Germinal center (tissue), 1 donor: ENCODE results near the gene SAPCD2.
"Not testable (repeated sequence)": the region's sequence is repeated elsewhere in the genome, so short reads cannot be mapped to it uniquely, and the experiment has no call there.

Experiments
- DNase-seq: peaks from one replicate; pipeline ENCODE4 v3.0.0; 2012; ENCODE audit warnings: mixed read lengths, low spot score

SAPCD2 gene

GRCh38 chr9:137046088-137046787, 24.1 kb downstream of the SAPCD2 start, which contains the start of gene NPDC1:
NPDC1 (minus strand) TSS chr9:137046177; CDS start chr9:137045989, 188 bp downstream.
- DNase-seq: peak; percentile 90

- no peak for DNase-seq
These were observed 24.9 kb downstream of the SAPCD2 start for GRCh38 chr9:137045294-137046087.

- DNase-seq: no peak
These were observed 25.7 kb downstream of the SAPCD2 start for GRCh38 chr9:137044502-137045177.

GRCh38 chr9:137044037-137044436, 26.3 kb downstream of the SAPCD2 start:
- no peak for DNase-seq

- DNase-seq: no peak
These were observed 27.3 kb downstream of the SAPCD2 start for GRCh38 chr9:137042751-137043727.

GRCh38 chr9:137041124-137041523, 29.2 kb downstream of the SAPCD2 start:
- DNase-seq: no peak

GRCh38 chr9:137040568-137040967, 29.8 kb downstream of the SAPCD2 start:
- no peak for DNase-seq

- no peak for DNase-seq
These were observed 30.6 kb downstream of the SAPCD2 start for GRCh38 chr9:137039611-137040366.

- no peak for DNase-seq
These were observed 31.4 kb downstream of the SAPCD2 start for GRCh38 chr9:137038916-137039315.

GRCh38 chr9:137037483-137037882, 32.9 kb downstream of the SAPCD2 start:
- DNase-seq: no peak

GRCh38 chr9:137037035-137037434, 33.3 kb downstream of the SAPCD2 start:
- no peak for DNase-seq

GRCh38 chr9:137035937-137036336, 34.4 kb downstream of the SAPCD2 start:
- DNase-seq: no peak

- DNase-seq: no peak
These were observed 34.9 kb downstream of the SAPCD2 start for GRCh38 chr9:137035507-137035834.

GRCh38 chr9:137034709-137035506, 35.4 kb downstream of the SAPCD2 start:
- DNase-seq: peak; percentile 86

- DNase-seq: no peak
These were observed 36.2 kb downstream of the SAPCD2 start for GRCh38 chr9:137034039-137034708.

- not testable (repeated sequence) for DNase-seq
These were observed 36.9 kb downstream of the SAPCD2 start for GRCh38 chr9:137033481-137033880.

- no peak for DNase-seq
These were observed 37.5 kb downstream of the SAPCD2 start for GRCh38 chr9:137032858-137033257.

- DNase-seq: peak; percentile 60
These were observed 38.3 kb downstream of the SAPCD2 start, which contains the start of gene FUT7 for GRCh38 chr9:137031904-137032640. FUT7 (minus strand) TSS chr9:137032088; CDS start chr9:137031991, 97 bp downstream.
